Measurements from ENCODE around the gene CHST11.

GRCh38 chr12:104634044-104634443, 177.3 kb downstream of the CHST11 start:
- TF ChIP-seq EZH2 (IDR thresholded peaks at IDR 0.05) = no peak
- TF ChIP-seq, protein P1, sequence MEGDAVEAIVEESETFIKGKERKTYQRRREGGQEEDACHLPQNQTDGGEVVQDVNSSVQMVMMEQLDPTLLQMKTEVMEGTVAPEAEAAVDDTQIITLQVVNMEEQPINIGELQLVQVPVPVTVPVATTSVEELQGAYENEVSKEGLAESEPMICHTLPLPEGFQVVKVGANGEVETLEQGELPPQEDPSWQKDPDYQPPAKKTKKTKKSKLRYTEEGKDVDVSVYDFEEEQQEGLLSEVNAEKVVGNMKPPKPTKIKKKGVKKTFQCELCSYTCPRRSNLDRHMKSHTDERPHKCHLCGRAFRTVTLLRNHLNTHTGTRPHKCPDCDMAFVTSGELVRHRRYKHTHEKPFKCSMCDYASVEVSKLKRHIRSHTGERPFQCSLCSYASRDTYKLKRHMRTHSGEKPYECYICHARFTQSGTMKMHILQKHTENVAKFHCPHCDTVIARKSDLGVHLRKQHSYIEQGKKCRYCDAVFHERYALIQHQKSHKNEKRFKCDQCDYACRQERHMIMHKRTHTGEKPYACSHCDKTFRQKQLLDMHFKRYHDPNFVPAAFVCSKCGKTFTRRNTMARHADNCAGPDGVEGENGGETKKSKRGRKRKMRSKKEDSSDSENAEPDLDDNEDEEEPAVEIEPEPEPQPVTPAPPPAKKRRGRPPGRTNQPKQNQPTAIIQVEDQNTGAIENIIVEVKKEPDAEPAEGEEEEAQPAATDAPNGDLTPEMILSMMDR (IDR thresholded peaks at IDR 0.05) = no peak
- TF ChIP-seq EZH2phosphoT487 (IDR thresholded peaks at IDR 0.05) = no peak

Measured in neural progenitor cell (in vitro differentiated cells).